Lower lobe of right lung (tissue), 2 donors: ENCODE results near the gene COX4I1. TPM values are rescaled to one million over a fixed set of nuclear protein-coding genes. Genes with fewer than 3 reads are reported as not detected.
"Not testable (repeated sequence)": the region's sequence is repeated elsewhere in the genome, so short reads cannot be mapped to it uniquely, and the experiment has no call there.

Experiments
- ATAC-seq, 2 donors: fragments of 200-7000 bp; cut with Tn5 transposase; one replicate each; pipeline ENCODE4 v1.9.1; 2020 to 2022; ENCODE audit warnings: mild to moderate bottlenecking in 2 of 2, moderate library complexity in 2 of 2
- DNase-seq: peaks from one replicate; pipeline ENCODE4 v3.0.0-alpha.2; 2020
- H3K27ac ChIP-seq: fragments of 200-600 bp; one replicate; pipeline ENCODE4 v1.8.0; 2022
- H3K27me3 ChIP-seq: fragments of 200-600 bp; one replicate; pipeline ENCODE4 v1.8.0; 2022; ENCODE audit warnings: low read depth
- H3K36me3 ChIP-seq: fragments of 200-600 bp; one replicate; pipeline ENCODE4 v1.8.0; 2022; ENCODE audit warnings: mild to moderate bottlenecking
- H3K4me1 ChIP-seq: fragments of 200-600 bp; one replicate; pipeline ENCODE4 v1.8.0; 2022
- H3K4me3 ChIP-seq: fragments of 200-600 bp; one replicate; pipeline ENCODE4 v1.8.0; 2022; ENCODE audit warnings: mild to moderate bottlenecking
- H3K9me3 ChIP-seq: fragments of 200-600 bp; one replicate; pipeline ENCODE4 v1.8.0; 2022
- intact Hi-C: fragments of 100-400 bp; cut with DNase I; formaldehyde crosslinking; loops from one replicate; pipeline ENCODE4 v1.11.0; 2022
- total RNA-seq: library from RNA; stranded (reverse); fragmentation: NEBNext Ultra II Directional; extraction: Animal tissue kit (Norgen Biotek cat#: 25700); gene quantifications from one replicate; pipeline ENCODE4 v1.2.1, GENCODE V29; 2021
- TF ChIP-seq, protein P1 (sequence below): fragments of 200-600 bp; IDR thresholded peaks from one replicate; pipeline ENCODE4 v1.8.0; 2022; ENCODE audit warnings: antibody characterized with exemption, mild to moderate bottlenecking
- donor health status: DM: no; HTN: yes; CAD: no; lungs with severe emphysema.

The COX4I1 gene
- total RNA-seq, 1 donor from 2014 or later = 391 TPM

DNA sequence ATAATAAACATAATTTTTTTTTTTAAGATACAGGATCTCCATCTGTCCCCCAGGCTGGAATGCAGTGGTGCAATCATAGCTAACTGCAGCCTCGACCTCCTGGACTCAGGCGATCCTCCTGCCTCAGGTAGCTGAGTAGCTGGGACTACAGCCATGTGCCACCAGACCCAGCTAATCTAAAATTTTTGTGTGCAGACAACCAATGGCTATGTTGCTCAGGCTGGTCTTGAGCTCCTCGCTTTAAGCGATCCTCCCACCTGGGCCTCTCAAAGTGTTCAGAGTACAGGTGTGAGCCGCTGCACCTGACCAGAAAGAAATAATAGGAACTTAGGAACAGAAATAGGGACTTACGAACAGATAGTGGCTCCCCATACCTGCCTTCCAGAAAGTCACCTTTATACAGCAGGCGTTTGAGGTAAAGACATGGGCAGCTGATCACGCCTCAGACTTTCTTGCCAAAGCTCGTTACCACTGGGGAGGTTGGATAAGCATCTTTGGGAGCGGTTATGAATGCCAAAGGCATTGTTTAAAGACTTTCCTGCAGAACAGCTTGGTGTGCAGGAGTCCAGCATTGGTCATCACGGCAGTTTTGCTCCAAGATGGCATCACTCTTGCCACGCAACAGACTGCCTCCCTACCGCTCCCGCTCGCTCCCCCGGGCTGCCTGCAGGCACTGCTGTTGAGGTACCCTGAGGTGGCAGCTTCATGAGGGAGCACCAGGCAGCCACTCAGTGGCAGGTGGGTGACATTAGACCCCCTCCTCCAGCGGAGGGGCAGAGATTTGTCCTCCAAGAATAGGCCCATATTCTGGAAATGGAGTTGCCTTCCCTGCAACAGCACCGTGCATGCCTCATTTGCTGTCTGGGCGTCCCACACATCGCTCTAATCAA, 13.6 kb downstream of the COX4I1 start:
- DNase-seq (peak; percentile 32), ATAC-seq (no peak)
- Histone ChIP-seq H3K4me1 (no peaks in the 10 kb centered on the region), H3K36me3 (no peaks in the 10 kb centered on the region), H3K27me3 (peaks cover 6% of the 10 kb centered on the region), H3K9me3 (no peaks in the 10 kb centered on the region), H3K4me3 (no peak overlapping the region), H3K27ac (no peak overlapping the region)
- intact Hi-C loops = no loop called here
- TF ChIP-seq, protein P1, sequence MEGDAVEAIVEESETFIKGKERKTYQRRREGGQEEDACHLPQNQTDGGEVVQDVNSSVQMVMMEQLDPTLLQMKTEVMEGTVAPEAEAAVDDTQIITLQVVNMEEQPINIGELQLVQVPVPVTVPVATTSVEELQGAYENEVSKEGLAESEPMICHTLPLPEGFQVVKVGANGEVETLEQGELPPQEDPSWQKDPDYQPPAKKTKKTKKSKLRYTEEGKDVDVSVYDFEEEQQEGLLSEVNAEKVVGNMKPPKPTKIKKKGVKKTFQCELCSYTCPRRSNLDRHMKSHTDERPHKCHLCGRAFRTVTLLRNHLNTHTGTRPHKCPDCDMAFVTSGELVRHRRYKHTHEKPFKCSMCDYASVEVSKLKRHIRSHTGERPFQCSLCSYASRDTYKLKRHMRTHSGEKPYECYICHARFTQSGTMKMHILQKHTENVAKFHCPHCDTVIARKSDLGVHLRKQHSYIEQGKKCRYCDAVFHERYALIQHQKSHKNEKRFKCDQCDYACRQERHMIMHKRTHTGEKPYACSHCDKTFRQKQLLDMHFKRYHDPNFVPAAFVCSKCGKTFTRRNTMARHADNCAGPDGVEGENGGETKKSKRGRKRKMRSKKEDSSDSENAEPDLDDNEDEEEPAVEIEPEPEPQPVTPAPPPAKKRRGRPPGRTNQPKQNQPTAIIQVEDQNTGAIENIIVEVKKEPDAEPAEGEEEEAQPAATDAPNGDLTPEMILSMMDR = no peak

DNA sequence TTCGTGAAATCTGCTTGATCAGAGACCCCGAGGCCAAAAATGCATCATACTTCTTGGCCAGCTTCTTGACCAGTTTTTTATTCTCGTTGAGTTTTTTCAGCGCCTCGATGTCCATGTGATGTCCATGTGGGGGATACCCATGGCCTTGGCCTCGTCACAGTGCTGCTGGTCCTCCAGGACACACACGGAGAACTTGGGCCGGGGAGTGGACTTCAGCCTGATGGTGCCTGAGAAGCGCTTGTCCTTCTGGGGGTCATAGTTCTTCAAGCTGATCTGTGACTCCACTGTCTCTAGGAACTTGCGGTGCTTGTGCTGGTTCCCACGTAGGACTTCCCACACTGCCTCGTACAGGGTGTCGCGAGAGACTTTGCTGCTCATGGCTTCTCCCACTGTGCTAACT, 16.7 kb downstream of the COX4I1 start:
- H3K4me3 ChIP-seq = no peak overlapping the region
- H3K9me3 ChIP-seq = no peaks in the 10 kb centered on the region
- peaks cover 6% of the 10 kb centered on the region for H3K27me3 ChIP-seq
- ATAC-seq (no peak), DNase-seq (peak; percentile 24)
- TF ChIP-seq, protein P1 = no peak
- no peak overlapping the region for H3K27ac ChIP-seq
- H3K36me3 ChIP-seq = no peaks in the 10 kb centered on the region
- intact Hi-C loops = no loop called here
- peaks cover 1% of the 10 kb centered on the region for H3K4me1 ChIP-seq

DNA sequence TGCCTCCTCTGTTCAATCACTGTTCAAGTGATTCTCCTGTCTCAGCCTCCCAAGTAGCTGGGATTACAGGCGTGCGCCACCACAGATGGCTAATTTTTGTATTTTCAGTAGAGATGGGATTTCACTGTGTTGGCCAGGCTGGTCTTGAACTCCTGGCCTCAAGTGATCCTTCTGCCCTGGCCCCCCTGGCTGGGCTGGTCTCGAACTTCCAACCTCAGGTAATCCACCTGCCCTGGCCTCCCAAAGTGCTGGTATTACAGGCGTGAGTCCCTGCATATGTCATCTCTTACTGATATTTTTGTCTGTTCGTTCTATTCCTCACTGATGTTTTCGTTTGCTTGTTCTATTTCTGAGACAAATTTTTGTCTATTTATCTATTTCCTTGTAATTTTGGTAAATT, 17.7 kb downstream of the COX4I1 start:
- H3K36me3 ChIP-seq, H3K27ac ChIP-seq, ATAC-seq, H3K4me3 ChIP-seq, H3K9me3 ChIP-seq, H3K4me1 ChIP-seq, H3K27me3 ChIP-seq, DNase-seq, intact Hi-C loops: not testable (repeated sequence)

DNA sequence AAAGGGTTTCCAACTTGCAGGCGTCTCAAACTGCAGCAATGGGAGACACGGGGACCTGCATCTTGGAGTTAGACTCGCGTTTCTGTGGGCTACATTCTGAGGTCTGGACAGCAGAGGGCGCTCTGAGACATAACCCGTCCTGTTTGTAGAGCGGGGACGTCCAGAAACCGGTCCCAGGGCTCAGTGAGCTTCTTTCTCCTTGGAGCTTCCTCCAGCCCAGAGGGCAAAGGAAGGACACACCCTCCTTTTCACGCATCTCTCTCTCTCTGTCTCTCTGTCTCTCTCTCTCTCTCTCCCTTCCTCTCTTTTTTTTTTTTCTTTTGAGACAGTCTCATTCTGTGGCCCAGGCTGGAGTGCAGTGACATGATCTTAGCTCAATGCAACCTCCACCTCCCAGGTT, 19.8 kb downstream of the COX4I1 start:
- Histone ChIP-seq H3K27ac (no peak overlapping the region), H3K4me3 (no peak overlapping the region), H3K4me1 (peaks cover 8% of the 10 kb centered on the region), H3K9me3 (no peaks in the 10 kb centered on the region), H3K36me3 (no peaks in the 10 kb centered on the region), H3K27me3 (no peaks in the 10 kb centered on the region)
- peak; percentile 88 for DNase-seq
- intact Hi-C loops = no loop called here
- TF ChIP-seq, protein P1 = peak; percentile 76
- ATAC-seq = peak; percentile 74 to 86

DNA sequence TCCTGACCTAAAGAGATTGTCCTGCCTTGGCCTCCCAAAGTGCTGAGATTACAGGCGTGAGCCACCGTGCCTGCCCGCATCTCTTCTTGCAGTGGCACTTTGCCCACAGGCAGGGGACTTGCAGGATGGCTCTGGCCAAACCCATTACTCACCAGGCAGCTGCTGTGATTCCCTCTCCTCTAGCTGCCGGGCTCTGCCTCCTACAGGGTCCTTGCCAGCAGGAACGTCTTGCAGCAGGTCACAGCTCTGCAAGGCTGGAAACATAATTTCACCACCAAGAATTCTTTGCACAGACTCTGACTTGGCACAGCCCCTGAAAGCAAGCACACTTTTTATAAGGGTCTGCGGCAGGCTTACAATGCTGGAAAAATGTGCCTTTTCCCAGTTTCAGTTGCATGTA, 20.3 kb downstream of the COX4I1 start:
- no peaks in the 10 kb centered on the region for H3K27me3 ChIP-seq
- no peak for DNase-seq
- intact Hi-C loops = loop anchor here (10.0 kb wide), 2 partner anchors 165 to 195 kb away; no protein-coding TSS in a partner anchor
- TF ChIP-seq, protein P1 = no peak
- no peaks in the 10 kb centered on the region for H3K36me3 ChIP-seq
- no peak overlapping the region for H3K27ac ChIP-seq
- no peaks in the 10 kb centered on the region for H3K9me3 ChIP-seq
- H3K4me1 ChIP-seq = peaks cover 8% of the 10 kb centered on the region
- no peak for ATAC-seq
- H3K4me3 ChIP-seq = no peak overlapping the region
